GM18511 (cell line): ENCODE measurements around the gene NEK4.
A peak's percentile ranks its signal among the peaks of the same experiment; 100 is the strongest.

ENCODE experiments used
- ATAC-seq: cut with Tn5 transposase; IDR thresholded peaks from one replicate; pipeline ENCODE4 v1.9.1; 2021; ENCODE audit warnings: mild to moderate bottlenecking, moderate library complexity; ENCODE audit not compliant: unreplicated experiment

Gene NEK4

GRCh38 chr3:52770496-52771333 lies at the start of gene NEK4:
Gene NEK4, minus strand, starts transcription at chr3:52770940. Its CDS starts 194 bp downstream, at chr3:52770746.
- peak; percentile 97 for ATAC-seq

GRCh38 chr3:52819936-52820335 lies 49.2 kb upstream of the NEK4 start:
- ATAC-seq, result no peak

GRCh38 chr3:52817860-52818259 lies 47.1 kb upstream of the NEK4 start:
- ATAC-seq, result no peak

DNA sequence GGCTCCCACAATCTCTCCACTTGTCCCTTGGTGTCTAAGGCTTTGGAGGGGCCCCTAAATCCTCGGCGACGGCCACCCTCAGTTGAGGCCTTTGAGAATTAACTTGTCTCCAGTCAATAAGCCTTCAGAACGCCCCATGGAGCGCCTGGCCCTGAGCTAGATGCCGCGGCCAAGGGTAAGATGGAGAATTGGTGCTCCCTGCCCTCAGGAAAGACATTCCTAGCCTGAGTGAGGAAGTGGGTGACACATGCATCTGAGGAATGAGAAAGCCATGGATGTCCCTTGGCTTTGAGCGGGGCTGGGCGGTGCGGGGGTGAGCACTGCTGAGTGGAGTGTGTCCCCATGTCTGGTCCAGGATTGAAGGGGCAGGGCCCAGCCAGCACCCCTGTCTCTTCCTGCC lies 46.5 kb upstream of the NEK4 start:
- ATAC-seq, result no peak

DNA sequence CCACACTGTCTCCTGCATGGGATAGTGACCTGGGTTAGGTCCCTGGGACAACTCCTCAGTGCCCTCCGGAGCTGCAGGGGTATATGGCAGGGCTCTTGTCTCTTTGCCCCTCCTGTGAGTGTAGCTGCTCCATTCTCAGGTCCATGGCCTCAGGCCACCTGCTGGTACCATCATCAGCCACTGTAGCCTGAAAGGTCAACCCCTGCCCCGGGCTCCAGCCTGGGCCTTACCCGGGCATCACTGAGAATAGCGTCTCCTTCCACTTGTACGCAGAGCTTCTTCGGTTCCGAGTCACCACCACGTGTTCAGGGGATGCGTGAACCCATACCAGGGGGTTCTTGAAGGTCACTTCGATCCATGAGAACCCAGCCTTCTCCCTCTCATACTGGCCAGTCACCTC lies 45.9 kb upstream of the NEK4 start:
- no peak for ATAC-seq

- ATAC-seq, result no peak
These were observed 45.5 kb upstream of the NEK4 start for GRCh38 chr3:52816199-52816598.

GRCh38 chr3:52813810-52814209 lies 43.1 kb upstream of the NEK4 start:
- no peak for ATAC-seq

- no peak for ATAC-seq
These were observed 40.8 kb upstream of the NEK4 start for GRCh38 chr3:52811452-52812011.

- no peak for ATAC-seq
These were observed 40.2 kb upstream of the NEK4 start for GRCh38 chr3:52810923-52811322.

GRCh38 chr3:52809662-52810377 lies 39.1 kb upstream of the NEK4 start:
- no peak for ATAC-seq

GRCh38 chr3:52809149-52809548 lies 38.4 kb upstream of the NEK4 start:
- no peak for ATAC-seq

GRCh38 chr3:52805270-52806039 lies 34.7 kb upstream of the NEK4 start:
- ATAC-seq, result no peak

DNA sequence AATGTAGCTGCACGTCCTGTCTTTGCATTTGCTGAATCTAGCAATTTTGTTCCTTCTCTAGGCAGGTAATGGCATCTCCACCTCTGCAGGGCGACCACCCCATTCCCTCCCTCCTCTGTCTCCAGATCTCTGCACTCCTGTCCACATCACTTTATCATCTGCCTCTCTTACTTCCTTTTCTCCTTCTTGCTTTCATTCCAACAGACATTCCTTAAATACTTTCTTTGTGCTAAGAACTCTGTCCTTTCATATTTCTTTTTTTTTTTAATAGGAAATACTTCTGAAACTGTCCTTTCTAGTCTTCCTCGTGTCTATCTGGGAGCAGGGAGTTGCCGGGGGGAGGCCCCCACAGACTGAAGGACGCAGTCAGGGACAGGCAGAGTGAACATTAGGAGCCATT lies 31.1 kb upstream of the NEK4 start:
- no peak for ATAC-seq

GRCh38 chr3:52800079-52800478 lies 29.3 kb upstream of the NEK4 start:
- ATAC-seq, result no peak

DNA sequence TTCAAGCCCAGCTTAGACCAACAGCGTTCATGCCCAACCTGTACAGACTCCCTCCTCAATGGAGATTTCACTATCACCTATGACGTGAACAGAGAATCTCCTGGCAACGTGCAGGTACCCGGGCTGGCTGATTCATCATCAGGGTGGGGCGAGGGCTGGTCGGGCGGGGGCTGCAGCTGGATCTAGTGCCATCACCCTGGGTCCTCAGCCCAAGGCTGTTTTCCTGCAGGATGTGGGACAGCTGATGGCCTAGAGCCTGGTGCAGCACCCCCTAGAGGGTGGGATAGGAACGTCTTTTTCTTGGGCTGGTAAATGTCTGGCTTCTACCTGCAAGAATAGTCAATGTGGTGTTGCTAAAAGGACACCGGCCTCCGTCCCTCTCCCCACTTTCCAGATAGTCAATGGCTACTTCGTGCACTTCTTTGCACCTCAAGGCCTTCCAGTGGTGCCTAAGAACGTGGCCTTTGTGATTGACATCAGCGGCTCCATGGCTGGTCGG lies 28.3 kb upstream of the NEK4 start:
- ATAC-seq, result no peak

DNA sequence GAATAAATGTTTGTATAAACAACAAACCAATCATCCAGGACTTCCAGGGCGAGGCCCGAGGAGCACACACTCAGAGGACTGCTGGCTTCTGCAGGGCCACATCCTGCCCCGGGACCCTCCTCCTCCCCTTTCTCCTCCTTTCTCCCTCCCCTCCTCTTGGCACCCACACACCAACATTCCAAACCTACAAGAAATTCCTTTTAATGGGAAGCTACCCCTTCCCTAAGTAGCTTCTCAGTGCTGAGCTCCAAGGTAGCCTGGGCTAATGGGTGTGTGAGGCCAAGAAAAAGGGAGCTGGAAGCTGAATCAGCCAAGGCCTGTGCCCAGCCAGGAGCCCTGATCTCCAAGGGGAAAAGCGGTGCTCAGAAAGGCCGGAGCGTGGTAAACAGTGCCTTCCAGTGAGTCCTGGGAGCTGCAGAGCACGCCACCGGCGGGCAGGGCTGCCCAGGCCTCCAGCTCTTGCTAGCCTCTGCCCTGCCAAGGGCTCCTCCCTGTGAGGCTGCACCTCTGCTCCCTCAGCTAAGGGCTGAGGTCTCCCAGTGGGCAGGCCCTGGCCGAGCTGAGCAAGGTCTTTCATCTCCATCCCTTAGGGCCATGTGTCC lies 27.7 kb upstream of the NEK4 start:
- ATAC-seq, result no peak

DNA sequence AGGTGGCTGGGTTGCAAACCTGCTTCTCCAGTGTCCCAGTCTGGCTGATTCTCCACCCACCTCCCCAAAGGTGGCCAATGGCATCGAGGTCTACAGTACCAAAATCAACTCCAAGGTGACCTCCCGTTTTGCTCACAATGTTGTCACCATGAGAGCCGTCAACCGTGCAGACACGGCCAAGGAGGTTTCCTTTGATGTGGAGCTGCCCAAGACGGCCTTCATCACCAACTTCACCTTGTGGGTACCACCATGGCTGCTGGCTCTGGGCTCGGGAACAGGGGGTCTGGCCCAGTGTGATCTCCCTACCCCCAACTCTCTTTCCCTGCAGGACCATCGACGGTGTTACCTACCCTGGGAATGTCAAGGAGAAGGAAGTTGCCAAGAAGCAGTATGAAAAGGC lies 25.7 kb upstream of the NEK4 start:
- ATAC-seq, result no peak

- ATAC-seq, result no peak
These were observed 24.7 kb upstream of the NEK4 start for GRCh38 chr3:52795298-52795900.

- no peak for ATAC-seq
These were observed 23.9 kb upstream of the NEK4 start, which contains the start of gene ITIH3 for GRCh38 chr3:52794612-52795099. Gene ITIH3, plus strand, starts transcription at chr3:52794796. Its CDS starts 8 bp downstream, at chr3:52794804.
